Measurements from ENCODE around the gene SLC25A22.
A peak's percentile ranks its signal among the peaks of the same experiment; 100 is the strongest.

Gene SLC25A22

GRCh38 chr11:746289-747157 is 51.6 kb downstream of the SLC25A22 start:
- peak; percentile 44 for DNase-seq (ENCODE audit: low read depth)

- no peak for DNase-seq (ENCODE audit: low read depth)
These were observed 52.7 kb downstream of the SLC25A22 start for GRCh38 chr11:745428-745827.

GRCh38 chr11:742571-743201 is 55.4 kb downstream of the SLC25A22 start:
- no peak for DNase-seq (ENCODE audit: low read depth)

- no peak for DNase-seq (ENCODE audit: low read depth)
These were observed 55.9 kb downstream of the SLC25A22 start for GRCh38 chr11:742156-742546.

Measured in iris pigment epithelial cell (primary cell).